GM19023 (cell line): ENCODE measurements around the gene PHC3.
"Not testable (repeated sequence)": the region's sequence is repeated elsewhere in the genome, so short reads cannot be mapped to it uniquely, and the experiment has no call there.

ENCODE experiments used
- ATAC-seq: cut with Tn5 transposase; IDR thresholded peaks from one replicate; pipeline ENCODE4 v1.9.1; 2021; ENCODE audit warnings: mild to moderate bottlenecking, moderate library complexity; ENCODE audit not compliant: unreplicated experiment

The PHC3 gene

DNA sequence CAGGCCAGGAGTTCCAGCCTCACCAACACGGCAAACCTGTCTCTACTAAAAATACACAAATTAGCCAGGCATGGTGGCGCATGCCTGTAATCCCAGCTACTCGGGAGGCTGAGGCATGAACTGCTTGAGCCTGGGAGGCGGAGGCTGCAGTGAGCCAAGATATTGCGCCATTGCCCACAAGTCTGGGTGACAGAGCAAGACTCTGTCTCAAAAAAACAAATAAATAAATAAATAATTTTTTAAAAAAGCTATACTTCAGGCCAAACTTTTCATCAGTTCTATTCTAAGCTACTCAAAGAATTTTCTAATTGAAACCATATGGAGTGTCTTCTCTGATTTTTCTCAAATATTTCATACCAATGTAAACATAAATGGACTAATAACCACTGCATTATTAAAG lies 43.5 kb downstream of the PHC3 start:
- no peak for ATAC-seq

DNA sequence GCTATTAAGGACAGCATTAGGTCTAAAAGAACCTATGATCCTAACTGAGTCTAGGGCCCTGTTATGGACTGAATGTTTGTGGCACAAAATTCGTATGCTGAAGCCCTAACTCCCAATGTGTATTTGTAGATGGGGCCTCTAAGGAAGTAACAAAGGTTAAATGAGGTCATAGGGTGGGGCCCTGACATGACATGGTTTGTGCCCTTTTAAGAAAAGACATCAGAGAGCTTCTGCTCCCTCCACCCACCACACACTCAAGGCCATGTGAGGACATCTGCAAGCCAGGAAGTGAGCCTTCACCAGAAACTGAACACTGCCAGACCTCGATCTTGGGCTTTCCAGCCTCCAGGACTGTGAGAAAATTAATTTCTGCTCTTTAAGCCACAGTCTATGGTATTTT lies 49.2 kb downstream of the PHC3 start:
- no peak for ATAC-seq

DNA sequence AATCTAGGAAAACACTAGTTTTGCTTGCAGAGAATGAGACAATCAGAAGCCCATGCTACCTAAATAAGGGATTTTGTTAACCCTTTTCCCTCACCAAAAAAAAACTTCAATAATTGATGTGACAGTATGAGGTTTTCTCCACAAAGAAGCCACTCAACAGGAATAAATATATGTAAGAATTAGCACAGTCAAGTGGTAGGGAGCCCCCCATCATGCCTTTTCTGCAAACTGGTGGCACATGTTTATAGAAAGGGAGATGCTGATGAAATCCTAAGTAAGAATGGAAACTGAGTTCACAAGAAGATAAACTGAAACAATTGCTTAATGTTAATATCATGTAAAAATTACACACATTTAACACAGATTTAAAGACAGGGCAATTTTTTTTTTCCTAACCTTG lies 51.0 kb downstream of the PHC3 start:
- ATAC-seq, result no peak

- ATAC-seq, result peak; percentile 49
These were observed 52.5 kb downstream of the PHC3 start for GRCh38 chr3:170128977-170129431.

GRCh38 chr3:170128259-170128976 lies 53.1 kb downstream of the PHC3 start:
- peak; percentile 87 for ATAC-seq

DNA sequence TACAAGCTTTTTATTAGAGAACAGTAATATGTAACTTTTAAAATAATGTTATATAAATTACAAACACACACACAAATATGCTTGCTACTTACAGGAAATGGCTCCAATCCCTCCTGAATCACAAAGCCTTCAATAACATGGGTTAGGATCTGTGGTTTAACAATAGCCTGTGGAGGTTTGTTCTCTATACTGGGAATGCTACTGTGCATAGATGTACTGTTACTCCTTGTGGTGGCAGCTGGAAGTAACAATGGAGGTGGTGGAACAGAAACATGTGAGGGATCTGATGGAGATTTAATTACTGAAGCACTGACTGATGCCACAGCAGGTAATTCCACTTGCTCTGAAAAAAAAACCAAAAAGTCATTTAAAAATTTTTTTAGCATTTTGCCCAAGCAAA lies 64.4 kb downstream of the PHC3 start:
- no peak for ATAC-seq

DNA sequence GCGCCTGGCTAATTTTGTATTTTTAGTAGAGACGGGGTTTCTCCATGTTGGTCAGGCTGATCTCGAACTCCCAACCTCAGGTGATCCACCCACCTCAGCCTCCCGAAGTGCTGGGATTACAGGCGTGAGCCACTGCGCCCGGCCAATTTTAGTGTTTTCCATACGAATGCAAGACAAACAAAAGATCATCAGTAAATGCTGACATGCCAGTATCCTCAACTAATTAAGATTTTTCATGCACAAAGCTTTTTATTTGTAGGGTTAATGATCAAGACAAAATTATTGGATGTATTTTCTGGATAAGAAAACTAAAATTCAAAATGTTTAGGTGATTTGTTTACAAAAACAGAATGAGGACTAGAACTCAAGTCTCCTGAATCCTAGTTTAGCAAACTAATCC lies 67.4 kb downstream of the PHC3 start:
- not testable (repeated sequence) for ATAC-seq

GRCh38 chr3:170111147-170111771 lies 70.3 kb downstream of the PHC3 start:
- no peak for ATAC-seq

GRCh38 chr3:170109579-170110293 lies 71.8 kb downstream of the PHC3 start:
- ATAC-seq, result no peak

DNA sequence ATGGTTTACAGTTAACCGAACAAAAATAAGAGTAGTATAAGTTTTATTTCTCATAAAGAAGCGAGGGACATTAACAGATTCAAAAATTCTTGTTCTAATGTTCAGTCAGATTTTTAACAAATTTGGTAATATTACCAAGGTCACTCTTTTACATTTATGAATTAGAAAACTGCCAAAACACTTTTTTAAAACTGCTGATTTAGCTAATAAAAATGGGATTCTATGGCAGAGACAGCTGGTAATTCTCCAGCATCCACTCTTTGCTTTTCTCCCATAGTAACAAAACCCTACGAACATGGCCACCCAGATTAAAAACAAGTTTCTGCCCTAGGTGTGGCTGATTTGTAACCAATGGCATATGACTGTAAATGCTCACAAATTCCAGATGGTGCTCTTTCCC lies 72.6 kb downstream of the PHC3 start:
- ATAC-seq, result no peak

- no peak for ATAC-seq
These were observed 73.6 kb downstream of the PHC3 start for GRCh38 chr3:170107941-170108340.

DNA sequence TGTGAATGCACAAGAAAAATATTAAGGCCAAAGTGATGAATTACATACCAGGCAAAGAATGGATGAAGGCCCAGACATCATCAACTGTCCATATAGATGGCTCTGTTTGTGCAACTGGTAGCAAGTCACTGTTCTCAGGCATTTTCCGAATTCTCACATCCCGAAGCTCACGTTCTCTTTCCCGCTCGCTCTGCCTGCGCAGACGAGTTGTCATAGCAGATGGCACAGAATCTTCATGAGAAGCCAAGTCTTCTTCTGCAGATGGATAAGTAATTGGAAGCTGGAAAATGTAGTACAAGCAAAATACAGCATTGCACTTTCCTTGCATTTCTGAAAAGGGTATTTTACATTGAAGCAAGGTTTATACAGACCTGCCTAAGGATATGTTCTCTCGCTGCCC lies 79.1 kb downstream of the PHC3 start:
- no peak for ATAC-seq

DNA sequence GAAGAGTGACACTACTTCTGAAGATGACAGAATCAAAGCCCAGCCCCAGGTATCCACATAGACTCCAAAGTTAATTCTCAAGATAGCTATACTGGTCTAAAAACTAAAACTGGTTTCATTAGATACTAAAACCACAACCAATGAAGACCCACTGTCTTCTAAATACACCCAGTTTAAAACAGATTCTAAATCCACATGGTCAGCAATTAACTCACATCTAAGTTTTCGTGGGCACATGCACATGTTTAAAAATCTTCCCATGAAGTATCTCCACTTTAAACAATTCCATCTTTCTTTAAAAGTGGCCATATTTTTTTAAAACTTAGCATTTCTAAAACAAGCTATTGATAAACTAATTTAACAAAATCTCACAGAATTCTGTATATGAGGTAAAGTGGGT lies 80.6 kb downstream of the PHC3 start:
- ATAC-seq, result no peak

- no peak for ATAC-seq
These were observed 82.8 kb downstream of the PHC3 start for GRCh38 chr3:170098753-170099152.

DNA sequence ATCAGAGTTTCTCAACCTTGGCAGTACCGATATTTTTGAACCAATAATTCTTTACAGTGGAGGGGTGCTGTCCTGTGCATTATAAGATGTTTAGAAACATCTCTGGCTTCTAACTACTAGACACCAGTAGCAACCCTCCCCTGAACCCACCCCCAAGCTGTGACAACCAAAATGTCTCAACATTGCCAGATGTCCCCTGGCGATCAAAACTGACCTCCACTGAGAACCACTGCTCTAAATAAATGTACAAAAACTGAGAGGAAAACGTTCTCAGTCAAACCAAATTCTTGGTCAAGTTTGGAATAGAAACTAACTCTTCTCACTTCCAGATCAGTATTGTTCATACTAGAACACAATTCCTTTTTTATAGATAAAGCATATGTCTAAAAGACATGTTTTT lies 85.2 kb downstream of the PHC3 start:
- ATAC-seq, result no peak

DNA sequence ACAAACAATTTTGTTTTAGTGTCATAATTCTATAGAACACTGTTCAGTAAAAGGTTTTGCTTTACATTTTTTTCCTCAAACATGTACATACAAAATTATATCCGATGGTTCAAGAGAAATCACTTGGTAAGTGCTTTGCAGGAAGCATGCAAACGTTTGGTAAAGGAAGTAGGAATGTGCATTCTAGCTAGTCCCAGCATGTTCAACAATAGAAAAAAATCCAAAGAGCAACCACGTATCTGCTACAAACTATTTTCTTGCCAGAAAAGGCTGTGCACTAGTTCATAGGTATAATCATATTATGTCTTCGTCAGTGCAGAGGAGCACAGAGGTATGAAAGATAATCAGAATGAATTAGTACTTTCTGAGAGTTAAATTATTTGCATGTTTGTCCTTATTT lies 85.8 kb downstream of the PHC3 start:
- no peak for ATAC-seq

- ATAC-seq, result no peak
These were observed 88.6 kb downstream of the PHC3 start for GRCh38 chr3:170092907-170093306.

DNA sequence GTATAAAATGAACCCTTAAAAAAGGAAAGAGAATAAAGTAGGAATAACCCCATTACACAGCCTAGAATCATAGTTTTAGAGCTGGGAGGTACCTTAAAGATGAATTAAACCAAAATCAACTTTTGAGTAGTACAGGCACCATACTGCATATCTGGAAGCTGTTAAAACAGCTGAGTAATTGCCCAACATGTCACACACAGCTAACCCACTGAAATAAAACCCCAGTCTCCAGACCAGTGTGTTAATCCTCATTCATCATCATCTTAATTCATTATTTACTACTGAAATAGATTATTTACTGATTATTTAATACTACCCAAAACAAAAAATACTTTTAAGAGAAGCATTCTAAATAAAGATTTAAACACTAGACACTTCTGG lies 90.9 kb downstream of the PHC3 start:
- no peak for ATAC-seq

- ATAC-seq, result no peak
These were observed 91.5 kb downstream of the PHC3 start for GRCh38 chr3:170089862-170090600.

DNA sequence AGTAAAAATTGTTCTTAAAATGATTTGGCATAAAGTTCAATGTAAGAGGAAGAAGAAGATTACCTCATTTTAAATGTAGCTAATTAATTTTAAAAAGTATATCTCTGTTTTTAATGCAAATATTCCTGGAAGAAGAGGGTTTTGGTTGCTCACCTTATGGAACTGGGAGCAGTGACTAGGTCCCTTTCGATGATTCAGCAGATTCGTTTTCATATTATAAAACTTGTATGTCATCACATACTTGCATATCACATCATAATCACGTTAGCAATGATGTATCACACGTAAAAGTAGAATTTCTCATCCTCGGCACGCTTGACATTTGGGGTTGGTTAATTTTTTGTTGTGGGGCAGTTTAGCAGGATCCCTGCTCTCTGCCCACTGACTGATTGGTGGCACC lies 96.1 kb downstream of the PHC3 start:
- ATAC-seq, result no peak

DNA sequence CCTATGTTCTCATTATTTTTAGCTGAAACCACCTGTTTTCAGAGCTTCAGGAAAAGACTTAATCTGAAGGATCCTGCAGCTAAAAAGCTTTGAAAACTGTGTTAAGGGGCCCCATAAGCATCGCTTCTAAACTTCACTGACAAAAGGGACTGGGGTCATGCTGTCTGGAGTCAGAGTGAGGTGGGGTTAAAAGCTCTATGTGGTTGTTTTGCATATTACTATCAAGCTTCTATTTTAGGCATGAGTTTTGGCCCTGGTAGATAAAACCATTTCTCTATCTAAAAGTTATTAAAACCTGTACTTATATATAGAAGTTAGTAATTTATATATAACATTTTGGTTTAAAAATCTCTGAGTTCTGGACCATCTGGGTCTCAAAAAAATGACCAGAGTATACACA lies 98.2 kb downstream of the PHC3 start:
- ATAC-seq, result no peak
